NCI-H748 (cell line): ENCODE results near the gene KCTD17.

Source experiments
- DNase-seq: peaks from one replicate; lab custom pipeline; 2025; ENCODE audit not compliant: unreplicated experiment; lab: John Stamatoyannopoulos, UW

KCTD17 gene

DNA sequence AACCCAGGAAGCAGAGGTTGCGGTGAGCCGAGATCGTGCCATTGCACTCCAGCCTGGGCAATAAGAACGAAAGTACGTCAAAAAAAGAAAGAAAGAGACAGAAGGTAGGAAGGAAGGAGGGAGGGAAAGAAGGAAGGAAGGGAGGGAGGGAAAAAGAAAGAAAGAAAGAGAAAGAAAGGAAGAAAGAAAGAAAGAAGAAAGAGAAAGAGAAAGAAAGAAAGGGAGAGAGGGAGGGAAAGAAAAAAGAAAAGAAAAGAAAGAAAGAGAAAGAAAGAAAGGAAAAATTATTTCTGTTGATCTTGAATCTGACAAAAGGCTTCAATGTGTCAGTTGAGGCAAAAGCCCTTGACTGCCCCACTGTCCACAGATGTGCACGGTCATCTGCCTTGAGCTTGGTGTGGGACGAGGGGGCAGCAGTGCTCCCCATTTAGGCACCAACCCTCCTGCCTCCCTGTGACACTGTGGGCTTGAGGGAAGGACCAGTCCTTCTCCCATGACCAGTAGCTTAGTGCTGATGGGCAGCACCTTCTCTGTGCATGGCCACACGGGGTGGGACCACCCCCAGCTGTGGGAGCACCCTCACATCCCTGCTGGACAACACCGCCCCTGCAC is 24.4 kb downstream of the KCTD17 start:
- DNase-seq: no peak

DNA sequence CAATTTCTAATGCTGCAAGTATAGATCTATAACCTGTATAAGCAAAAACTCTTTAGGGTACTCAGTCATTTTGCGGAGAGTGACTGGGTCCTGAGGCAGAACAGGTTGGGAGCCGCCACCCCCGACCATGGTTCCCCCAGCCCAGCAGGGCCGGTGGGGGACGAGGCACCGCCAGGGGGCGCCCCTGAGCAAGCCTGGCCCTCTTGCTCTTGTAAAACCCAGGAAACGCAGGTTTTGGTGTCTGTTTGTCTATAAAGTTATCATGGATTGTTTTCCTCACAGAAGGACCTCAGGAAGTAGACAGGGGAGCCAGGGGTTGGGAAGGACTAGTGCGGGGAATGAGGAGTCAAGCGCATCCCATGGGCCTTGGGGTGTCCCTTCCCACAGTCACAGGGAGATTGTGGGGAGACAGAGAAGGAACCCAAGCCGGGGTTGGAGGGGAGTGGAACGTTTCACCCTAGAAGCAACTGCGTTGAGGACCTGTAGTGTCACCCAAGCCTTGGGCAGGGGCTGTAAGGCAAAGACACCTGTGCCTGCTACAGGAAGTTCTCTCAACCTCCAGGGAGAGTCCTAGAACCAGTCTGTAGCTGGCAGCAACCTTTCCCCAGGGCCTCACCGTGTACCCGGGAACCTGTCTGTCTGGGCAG is 26.4 kb downstream of the KCTD17 start:
- peak; percentile 43 for DNase-seq

DNA sequence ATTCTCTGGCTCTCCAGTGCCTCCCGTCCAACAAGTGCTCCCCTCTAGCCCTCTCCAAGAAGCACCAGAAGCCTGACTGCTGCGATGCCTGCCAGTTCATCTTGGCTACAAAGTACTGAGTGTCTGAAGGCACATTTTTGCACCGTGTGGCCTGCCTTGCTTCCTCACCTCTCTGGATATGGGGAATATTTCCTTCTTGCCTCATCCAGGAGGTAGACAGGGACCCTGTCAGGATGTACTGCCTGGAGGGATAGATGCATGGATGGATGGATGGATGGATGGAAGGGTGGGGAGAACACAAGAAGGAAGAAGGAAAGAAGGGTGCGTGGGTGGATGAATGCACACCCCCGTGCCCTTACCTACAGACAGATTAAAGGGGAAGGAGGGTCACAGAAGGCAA is 27.6 kb downstream of the KCTD17 start:
- no peak for DNase-seq

DNA sequence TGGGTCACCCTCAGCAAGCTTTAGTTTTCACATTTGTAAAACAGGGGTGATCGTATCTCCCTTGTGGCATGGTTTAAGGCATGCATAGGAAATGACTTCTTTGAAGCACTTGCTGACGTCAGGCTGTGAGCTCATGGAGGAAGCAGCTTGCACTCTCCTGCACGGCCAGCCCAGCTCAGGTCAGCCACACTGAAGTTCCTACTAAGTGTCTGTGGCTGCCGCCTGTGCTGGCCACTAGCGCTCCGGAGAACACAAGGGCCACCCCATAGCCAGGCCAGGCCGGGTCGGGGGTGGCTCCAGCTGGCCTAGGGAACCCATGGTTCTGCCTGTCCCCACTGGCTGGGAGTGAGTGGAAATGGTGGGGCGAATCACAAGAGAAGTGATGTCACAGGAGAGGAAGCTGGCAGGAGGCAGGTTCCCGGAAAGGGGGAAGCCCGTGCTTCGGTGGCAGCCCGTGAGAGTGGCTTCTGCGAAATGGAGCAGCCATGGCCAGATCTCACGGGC is 28.2 kb downstream of the KCTD17 start:
- no peak for DNase-seq

DNA sequence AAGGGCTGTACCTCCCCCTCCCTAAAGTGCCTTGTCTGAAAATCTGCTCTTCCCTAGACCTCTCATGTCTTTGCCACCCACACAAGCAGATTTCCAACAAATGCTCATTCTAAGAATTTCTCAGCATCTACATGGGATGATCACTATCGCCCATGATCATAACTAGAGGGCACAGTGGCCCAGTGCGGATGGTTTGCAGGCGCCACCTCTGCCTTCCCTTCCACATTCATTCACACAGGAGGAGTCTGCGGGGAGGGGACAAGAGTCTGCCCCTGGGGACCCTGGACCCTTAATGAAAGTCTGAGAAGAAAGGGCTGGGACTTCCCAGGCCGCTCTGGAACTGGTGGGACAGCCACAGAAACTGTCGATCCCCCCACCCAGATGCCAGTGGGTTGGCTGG is 28.9 kb downstream of the KCTD17 start:
- DNase-seq: no peak

DNA sequence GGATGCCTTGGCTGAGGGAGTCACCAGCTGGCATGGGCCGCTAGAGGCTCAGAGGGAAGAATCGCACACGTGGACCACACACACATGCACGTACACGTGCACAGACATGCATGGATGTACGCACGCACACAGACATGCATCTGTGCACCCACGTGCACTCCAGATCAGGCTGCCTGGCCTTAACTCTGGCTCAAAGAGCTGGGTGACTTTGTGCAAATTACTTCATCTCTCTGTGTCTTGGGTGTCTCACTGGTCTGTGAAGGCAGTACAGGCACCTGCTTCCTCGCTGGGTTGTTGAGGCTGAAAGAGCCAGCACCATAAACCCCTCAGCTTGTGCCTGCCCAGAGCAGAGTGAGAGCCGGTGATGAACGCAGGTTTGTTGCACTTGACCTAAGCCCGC is 29.3 kb downstream of the KCTD17 start:
- DNase-seq: no peak

DNA sequence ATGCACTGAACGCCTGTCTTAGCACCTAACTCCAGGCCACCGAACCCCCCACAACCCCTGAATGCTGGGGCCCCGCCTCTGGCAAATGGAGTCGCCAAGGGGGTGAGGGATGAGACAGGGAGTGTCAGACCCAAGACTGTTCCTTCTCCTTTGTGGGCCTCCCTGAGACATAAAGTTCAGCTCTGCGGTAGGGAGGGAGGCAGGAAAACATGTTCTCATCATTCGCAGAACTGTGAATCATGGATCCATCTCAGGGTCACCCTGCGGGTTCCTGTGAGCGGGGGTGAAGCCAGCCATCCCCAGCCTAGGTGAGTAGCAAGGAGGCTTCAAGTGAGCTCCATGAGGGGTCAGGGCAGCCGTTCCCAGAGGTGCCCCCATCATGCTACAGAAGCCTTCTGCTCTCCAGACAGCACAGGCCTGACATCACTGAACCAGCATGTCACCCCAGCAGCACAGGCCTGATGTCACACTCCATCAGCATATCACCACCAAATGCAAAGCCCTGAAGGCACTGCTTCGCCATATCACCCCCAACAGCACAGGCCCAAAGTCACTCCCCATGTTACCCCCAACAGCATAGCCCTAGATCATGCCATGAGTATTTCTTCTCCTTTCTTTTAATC is 30.8 kb downstream of the KCTD17 start:
- no peak for DNase-seq

DNA sequence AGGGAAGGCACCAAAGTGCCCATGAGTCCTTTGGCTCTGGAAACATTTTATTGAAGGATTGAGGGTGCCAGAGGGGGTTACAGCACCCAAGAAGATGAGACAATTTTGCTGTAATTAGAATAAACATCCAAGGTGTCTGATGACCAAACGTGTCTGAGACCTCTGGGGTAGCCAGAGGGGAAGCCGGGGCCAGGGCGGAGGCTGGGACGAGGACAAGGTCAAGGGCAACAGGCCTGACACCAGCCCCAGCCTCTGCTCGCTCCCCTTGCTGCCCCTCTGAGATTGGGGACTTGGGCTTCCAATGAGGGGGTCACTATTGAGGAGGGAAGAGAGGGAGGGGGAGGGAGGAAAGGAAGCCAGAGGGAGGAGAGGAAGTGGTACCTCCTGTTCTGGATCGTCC is 32.4 kb downstream of the KCTD17 start:
- DNase-seq: no peak

DNA sequence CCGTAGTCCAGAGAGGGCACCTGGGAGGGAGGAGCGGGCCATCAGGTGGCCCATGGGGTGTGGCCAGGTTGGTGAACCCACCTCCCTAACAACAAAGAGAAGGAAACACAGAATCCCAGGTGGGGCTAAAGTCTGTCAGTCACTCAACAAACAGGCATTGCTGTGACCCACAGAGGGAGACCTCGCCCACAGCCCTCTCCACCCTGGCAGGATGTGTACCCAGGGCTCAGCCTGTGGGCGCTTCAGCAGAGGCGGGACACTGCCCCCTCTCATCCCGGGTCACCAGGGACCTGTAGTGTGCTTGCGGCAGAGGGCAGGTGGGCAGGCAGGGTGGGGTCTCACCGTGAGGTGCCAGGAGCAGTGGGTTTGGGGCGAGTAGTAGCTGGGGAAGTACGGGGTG is 32.8 kb downstream of the KCTD17 start:
- no peak for DNase-seq

DNA sequence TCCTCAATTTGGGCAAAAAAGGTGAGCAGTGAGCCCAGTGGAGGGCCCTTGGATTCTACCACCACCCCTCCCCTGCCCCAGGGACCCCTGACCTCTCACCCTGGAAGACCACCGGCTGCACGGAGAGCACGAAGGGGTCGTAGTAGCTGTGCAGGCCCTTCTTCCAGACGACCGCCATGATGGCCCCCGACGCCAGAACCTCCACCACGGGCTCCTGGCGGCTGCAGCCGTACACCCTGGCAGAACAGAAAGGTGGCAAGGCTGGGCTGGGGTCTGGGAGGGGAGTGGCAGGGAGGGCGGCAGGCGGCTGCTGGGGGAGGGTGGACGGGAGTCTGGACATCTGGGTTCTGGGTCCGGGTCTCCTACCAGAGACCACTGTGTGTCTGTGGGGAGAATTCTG is 34.6 kb downstream of the KCTD17 start:
- no peak for DNase-seq

DNA sequence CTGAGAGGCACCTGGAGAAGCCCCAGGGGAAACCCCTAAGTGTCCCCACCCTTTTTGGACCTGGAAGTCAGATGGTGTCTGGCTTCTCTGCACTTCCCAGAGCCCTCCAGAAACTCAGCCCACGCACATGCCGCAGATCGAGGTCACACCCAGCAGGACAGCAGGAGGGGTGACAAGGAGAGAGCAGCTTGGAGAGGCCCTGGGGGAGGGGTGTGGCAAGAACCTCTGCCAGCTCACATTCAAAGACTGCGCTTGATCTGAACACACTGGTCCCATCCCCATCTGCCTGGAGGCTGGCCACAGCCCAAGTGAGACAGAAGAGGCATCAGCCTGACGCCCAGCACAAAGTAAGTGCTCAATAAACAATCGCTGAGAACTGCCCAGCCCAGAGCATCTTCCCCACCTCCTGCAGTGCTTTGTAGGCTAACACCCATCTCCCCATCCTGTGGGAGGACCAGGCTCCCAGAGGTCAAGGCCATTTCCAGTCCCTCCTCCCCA is 36.6 kb downstream of the KCTD17 start:
- no peak for DNase-seq

DNA sequence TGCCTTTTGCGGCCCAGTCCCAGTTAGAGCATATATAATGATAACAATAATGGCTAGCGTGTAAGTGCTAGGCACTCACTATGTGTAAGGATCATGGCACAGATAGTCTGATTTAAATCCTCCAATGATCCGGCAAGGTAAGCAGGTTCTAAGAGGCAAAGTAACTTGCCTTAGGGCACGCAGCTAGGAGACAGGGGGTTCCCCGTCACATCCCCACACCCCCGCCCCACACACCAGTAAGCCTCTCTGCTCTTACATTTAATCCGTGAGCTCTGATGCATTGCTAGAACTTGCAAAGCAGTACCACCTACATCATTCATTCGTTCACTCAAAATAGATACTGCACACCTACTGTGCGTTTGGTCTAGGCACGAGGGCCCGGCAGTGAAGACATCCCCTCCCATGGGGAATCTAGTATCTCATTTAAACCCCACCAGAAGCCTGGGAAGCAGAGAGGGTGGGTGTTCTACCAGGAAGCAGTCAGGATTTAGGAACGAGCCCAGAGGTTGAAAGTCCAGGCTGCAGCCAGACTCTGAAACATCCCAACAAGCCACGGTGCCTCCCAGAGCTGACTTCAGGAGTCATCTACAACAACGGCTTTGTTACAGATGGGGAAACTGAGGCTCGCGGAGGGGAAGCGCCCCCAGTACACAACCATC is 37.3 kb downstream of the KCTD17 start:
- no peak for DNase-seq

DNA sequence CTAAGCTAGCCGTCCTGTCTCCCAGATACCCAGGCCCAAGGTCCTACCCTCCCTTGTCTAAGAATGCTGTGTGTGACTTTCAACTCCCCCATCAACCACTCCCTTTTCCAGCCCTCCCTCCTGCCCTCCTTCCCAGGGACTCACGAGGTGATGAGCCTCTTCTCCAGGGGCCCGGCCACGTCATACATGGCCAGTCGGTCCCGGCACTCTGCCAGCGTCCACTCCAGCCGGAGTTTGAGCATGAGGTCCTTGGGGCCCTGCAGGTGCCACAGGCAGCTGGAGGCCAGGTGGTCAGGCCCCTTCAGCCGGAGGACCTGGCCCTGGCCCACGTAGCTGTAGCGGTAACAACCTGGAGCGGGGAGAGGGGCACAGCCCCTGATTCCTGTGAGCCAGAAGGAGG is 37.9 kb downstream of the KCTD17 start:
- no peak for DNase-seq

DNA sequence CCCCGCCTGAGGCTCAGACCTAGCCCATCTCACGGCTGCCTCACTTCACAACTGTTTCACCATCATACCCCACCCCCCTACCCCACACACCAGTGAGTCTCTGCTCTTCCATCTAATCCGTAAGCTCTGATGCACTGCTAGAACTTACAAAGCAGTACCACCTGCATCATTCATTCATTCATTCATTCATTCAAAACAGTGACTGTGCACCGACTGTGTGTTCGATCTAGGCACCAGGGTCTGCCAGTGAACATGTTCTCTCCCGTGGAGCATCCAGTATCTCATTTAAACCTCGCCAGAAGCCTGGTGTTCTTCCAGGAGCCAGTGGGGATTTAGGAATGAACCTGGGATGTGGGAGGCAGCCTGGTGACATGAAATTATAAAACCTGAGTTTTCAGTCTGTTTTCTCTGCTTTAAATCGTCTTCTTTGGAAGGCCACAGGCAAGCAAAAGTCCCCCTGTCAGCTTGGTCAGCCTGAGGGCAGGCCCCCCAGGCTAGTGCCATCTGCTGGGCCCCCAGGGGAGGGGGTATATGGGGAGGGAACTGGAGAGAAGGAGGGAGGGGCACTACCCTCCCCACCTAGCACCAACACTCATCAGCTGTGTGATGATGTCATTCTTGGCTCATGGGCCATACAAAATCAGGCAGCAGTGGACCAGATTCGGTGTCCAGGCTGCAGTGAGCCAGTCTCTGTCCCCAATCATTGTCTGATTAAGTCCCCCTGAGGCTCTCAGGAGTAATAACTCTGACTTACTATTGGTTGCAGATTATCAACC is 39.6 kb downstream of the KCTD17 start:
- no peak for DNase-seq

DNA sequence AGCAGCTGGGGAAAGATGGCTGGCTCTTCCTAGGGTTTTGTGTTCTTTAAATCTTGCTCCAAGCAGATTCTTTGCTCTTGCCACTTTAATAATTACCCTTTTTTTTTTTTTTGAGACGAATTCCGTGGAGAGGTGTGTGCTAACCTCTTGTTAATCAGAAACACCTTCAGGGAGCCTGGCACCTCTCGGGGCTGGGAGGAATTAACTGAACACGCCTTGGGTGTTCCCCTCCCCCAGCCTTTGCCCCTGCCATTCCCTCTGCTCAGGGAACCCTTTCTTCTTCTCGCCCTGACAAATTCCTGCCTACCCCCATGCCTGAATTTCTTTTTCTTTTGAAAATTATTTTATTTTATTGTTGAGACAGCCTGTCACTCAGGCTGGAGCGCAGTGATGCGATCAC is 40.5 kb downstream of the KCTD17 start:
- no peak for DNase-seq

DNA sequence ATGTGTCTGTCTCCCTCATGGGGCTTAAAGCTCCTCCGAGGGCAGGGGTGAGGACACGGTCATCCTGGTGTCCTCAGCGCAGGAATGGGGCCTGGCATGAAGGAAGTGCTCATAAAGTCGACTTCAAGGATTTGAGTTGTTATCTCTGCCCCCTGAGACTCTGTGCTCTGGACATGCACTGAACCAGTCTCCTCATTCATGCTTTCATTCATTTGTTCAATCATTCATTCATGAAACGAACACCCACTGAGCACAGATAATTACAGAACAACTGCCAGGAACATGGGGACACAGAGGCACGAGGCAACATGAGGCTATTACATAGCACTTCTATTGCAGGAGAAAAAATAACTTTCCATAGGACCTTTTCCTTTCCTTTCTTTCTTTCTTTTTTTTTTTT is 41.5 kb downstream of the KCTD17 start:
- DNase-seq: no peak

DNA sequence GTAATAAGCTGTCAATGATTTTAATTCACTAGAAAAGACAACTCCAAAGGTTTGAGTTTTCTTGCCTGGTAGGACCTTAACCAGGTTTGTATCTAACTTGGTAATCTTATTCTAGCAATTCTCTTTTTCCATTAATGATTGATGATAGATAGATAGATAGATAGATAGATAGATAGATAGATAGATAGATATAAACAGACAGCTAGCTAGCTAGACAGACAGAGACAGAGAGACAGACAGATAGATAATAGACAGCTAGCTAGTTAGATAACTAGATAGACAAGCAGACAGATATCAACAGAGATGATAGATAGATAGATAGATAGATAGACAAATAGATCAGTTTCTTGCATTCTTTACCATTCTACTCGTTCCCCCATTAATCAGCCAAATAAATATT is 42.7 kb downstream of the KCTD17 start:
- DNase-seq: no peak

DNA sequence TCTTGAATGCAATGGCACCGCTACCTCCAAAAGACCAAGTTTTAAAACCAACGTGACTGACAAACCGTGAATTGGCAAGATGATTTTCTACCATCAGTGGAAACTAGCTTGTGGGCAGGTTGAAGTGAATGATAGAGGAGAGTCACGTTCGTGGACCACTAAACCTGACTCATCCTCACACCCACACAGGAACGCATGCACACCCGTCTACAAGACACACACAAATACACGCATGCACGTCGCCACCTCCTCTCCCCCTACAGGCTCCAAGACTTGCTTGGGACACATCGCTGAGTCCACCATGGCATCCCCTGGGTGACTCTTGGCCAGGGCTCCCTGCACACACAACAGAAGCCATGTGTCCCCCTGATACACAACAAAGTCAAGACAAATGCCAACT is 43.6 kb downstream of the KCTD17 start:
- DNase-seq: no peak

DNA sequence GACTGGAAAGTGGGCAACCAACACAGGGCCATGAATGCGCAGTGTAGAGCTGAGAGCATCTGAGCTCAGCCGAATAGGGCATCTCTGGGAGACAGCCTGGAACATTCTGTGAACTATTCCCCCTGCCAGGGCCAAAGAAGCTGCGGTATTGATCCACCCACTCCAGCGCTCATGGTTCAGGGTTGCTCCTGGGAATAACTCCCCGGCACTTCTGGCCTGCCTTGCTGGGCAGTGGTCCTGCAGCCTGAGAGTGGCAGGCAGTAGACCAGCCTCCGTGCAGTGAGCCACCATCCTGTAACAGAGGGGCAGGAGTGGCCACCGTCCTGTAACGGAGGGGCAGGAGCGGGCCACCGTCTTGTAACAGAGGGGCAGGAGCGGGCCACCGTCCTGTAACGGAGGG is 45.8 kb downstream of the KCTD17 start:
- no peak for DNase-seq

DNA sequence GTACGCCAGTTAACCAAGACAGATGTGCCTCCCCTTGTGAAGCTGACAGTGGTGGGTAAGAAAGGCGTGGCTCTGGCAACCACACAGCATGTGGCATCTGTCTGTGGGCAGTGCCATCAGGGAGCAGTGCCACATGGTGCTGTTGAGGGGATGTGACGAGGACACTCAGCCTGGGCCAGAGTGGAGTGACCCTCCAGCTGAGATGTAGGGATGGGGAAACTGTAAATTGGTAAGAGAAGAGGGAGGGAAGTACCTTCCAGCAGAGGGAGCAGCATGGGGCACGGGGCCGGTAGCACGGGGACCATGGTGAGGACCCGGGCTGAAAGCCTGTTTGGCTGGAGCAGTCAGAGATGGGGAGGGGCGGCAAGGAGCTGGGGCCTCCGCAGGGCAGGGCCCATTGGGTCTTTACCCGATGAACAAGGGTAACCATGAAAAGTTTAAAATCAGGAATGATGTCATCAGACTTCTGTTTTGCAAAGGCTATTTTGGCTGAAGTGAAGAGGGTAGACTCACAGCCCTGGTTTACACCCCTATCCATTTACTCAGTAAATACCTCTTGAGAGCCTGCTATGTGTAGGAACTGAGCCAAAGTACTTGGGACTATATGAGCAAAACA is 47.5 kb downstream of the KCTD17 start:
- DNase-seq: no peak
